Measurements from ENCODE around the gene TYROBP. TPM values are rescaled to one million over a fixed set of nuclear protein-coding genes. Genes with fewer than 3 reads are reported as not detected.

The TYROBP gene
- total and polyA plus RNA-seq, 4 donors, result 26.8 to 89.6 (median 40.7) TPM

- no peak within 1 kb of the TSS for H3K9ac ChIP-seq (ENCODE audit: low read depth in 1 of 2, low read length in 2 of 2)
- no peak for DNase-seq (ENCODE audit: low spot score)
- H3K27ac ChIP-seq (ENCODE audit: low read depth in 1 of 2, low read length in 2 of 2), result no peak within 1 kb of the TSS
- TF ChIP-seq JUND (IDR thresholded peaks at IDR 0.05) (no peak), SP1 (IDR thresholded peaks at IDR 0.05) (no peak), EGR1 (IDR thresholded peaks at IDR 0.05; ENCODE audit: low read depth in 2 of 2) (no peak), TAF1 (conservative IDR thresholded peaks at IDR 0.05) (no peak), GABPA (IDR thresholded peaks at IDR 0.05 in 1 of 2, conservative IDR thresholded peaks at IDR 0.05 in 1 of 2) (no peak), NR2F2 (IDR thresholded peaks at IDR 0.05) (no peak), CTCF (IDR thresholded peaks at IDR 0.05; ENCODE audit: low read depth, low read length, missing input control) (no peak), ZBTB33 (IDR thresholded peaks at IDR 0.05) (no peak), YY1 (IDR thresholded peaks at IDR 0.05) (no peak), FOXA1 (IDR thresholded peaks at IDR 0.05) (no peak), FOXA2 (IDR thresholded peaks at IDR 0.05) (no peak), HNF4G (IDR thresholded peaks at IDR 0.05) (no peak), RAD21 (IDR thresholded peaks at IDR 0.05) (no peak), RXRA (IDR thresholded peaks at IDR 0.05) (no peak), HNF4A (conservative IDR thresholded peaks at IDR 0.05) (no peak)
- TF ChIP-seq, protein P1, sequence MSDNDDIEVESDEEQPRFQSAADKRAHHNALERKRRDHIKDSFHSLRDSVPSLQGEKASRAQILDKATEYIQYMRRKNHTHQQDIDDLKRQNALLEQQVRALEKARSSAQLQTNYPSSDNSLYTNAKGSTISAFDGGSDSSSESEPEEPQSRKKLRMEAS (IDR thresholded peaks at IDR 0.05), result no peak
- TF ChIP-seq, protein P2, sequence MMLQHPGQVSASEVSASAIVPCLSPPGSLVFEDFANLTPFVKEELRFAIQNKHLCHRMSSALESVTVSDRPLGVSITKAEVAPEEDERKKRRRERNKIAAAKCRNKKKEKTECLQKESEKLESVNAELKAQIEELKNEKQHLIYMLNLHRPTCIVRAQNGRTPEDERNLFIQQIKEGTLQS (IDR thresholded peaks at IDR 0.05), result no peak
- TF ChIP-seq, protein P3, sequence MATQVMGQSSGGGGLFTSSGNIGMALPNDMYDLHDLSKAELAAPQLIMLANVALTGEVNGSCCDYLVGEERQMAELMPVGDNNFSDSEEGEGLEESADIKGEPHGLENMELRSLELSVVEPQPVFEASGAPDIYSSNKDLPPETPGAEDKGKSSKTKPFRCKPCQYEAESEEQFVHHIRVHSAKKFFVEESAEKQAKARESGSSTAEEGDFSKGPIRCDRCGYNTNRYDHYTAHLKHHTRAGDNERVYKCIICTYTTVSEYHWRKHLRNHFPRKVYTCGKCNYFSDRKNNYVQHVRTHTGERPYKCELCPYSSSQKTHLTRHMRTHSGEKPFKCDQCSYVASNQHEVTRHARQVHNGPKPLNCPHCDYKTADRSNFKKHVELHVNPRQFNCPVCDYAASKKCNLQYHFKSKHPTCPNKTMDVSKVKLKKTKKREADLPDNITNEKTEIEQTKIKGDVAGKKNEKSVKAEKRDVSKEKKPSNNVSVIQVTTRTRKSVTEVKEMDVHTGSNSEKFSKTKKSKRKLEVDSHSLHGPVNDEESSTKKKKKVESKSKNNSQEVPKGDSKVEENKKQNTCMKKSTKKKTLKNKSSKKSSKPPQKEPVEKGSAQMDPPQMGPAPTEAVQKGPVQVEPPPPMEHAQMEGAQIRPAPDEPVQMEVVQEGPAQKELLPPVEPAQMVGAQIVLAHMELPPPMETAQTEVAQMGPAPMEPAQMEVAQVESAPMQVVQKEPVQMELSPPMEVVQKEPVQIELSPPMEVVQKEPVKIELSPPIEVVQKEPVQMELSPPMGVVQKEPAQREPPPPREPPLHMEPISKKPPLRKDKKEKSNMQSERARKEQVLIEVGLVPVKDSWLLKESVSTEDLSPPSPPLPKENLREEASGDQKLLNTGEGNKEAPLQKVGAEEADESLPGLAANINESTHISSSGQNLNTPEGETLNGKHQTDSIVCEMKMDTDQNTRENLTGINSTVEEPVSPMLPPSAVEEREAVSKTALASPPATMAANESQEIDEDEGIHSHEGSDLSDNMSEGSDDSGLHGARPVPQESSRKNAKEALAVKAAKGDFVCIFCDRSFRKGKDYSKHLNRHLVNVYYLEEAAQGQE (IDR thresholded peaks at IDR 0.05), result no peak
- peaks cover 4 to 10% (median 6%) of the 10 kb centered on the region in 4 donors for H3K4me1 ChIP-seq (ENCODE audit: control insufficient read depth in 4 of 4, insufficient read depth in 4 of 4, low read length in 3 of 4)
- WGBS, result 4% methylated on average over 42 of the region's 42 CpGs
- H3K36me3 ChIP-seq (ENCODE audit: control insufficient read depth in 4 of 4, insufficient read depth in 3 of 4, low read depth in 1 of 4, low read length in 3 of 4), result no peaks in the 10 kb centered on the region
- H3K9me3 ChIP-seq (ENCODE audit: control insufficient read depth in 4 of 4, low read length in 3 of 4), result no peaks in the 10 kb centered on the region
- H3K27me3 ChIP-seq (ENCODE audit: control insufficient read depth in 4 of 4, insufficient read depth in 4 of 4, low read length in 3 of 4), result peaks cover 0 to 4% (median 2%) of the 10 kb centered on the region in 4 donors
- peak within 1 kb of the TSS in 1 of 3 donors; percentile 49 for H3K4me3 ChIP-seq (ENCODE audit: low read depth in 1 of 3, low read length in 3 of 3)
Measured at GRCh38 chr19:35856546-35857149, 51.4 kb downstream of the TYROBP start, which contains the start of gene KIRREL2. Gene KIRREL2, plus strand, starts transcription at chr19:35856911. Its CDS starts 209 bp downstream, at chr19:35857120.

Small RNA genes lying within 50 kb of the gene (small RNA-seq; reads per million reads assigned to genes)
- not detected for gene AF038458.1
- not detected for gene RN7SL402P

Other genes with a start within 250 kb of the TYROBP start
- under 1 TPM in 1 of 2 donors, not detected in 1; 0.56 TPM for gene UPK1A, start 241.8 kb downstream of the TYROBP start, total RNA-seq
- gene UPK1A, start 241.8 kb downstream of the TYROBP start, polyA plus RNA-seq, result under 1 TPM in 1 of 2 donors, not detected in 1; 0.10 TPM
- not detected for gene ZBTB32, start 203.7 kb downstream of the TYROBP start, total RNA-seq
- gene ZBTB32, start 203.7 kb downstream of the TYROBP start, polyA plus RNA-seq, result under 1 TPM in 1 of 2 donors, not detected in 1; 0.47 TPM
- 10 to 100 TPM in 1 of 2 donors, 1 to 10 TPM in 1; 6.3 to 12.1 TPM for gene KMT2B, start 190.3 kb downstream of the TYROBP start, total RNA-seq
- gene KMT2B, start 190.3 kb downstream of the TYROBP start, polyA plus RNA-seq, result 10 to 100 TPM in 1 of 2 donors, 1 to 10 TPM in 1; 3.7 to 10.3 TPM
- gene IGFLR1, start 165.8 kb downstream of the TYROBP start, total RNA-seq, result 10 to 100 TPM in 1 of 2 donors, 1 to 10 TPM in 1; 7.0 to 11.2 TPM
- gene IGFLR1, start 165.8 kb downstream of the TYROBP start, polyA plus RNA-seq, result 10 to 100 TPM; 51.1 to 59.7 TPM
- gene U2AF1L4, start 162.9 kb downstream of the TYROBP start, total RNA-seq, result 10 to 100 TPM in 1 of 2 donors, 1 to 10 TPM in 1; 4.5 to 14.8 TPM
- 10 to 100 TPM; 12.0 to 36.5 TPM for gene U2AF1L4, start 162.9 kb downstream of the TYROBP start, polyA plus RNA-seq
- 1 to 10 TPM; 7.4 to 7.7 TPM for gene PSENEN, start 162.6 kb downstream of the TYROBP start, total RNA-seq
- 10 to 100 TPM; 33.8 to 58.1 TPM for gene PSENEN, start 162.6 kb downstream of the TYROBP start, polyA plus RNA-seq
- 1 to 10 TPM; 2.6 to 7.0 TPM for gene LIN37, start 159.7 kb downstream of the TYROBP start, total RNA-seq
- 1 to 10 TPM; 5.8 to 6.3 TPM for gene LIN37, start 159.7 kb downstream of the TYROBP start, polyA plus RNA-seq
- 1 to 10 TPM; 2.7 to 4.4 TPM for gene HSPB6, start 151.3 kb downstream of the TYROBP start, total RNA-seq
- 10 to 100 TPM in 1 of 2 donors, 1 to 10 TPM in 1; 6.9 to 17.7 TPM for gene HSPB6, start 151.3 kb downstream of the TYROBP start, polyA plus RNA-seq
- gene PROSER3, start 150.1 kb downstream of the TYROBP start, total RNA-seq, result 1 to 10 TPM; 2.1 to 4.5 TPM
- 1 to 10 TPM; 2.4 to 3.1 TPM for gene PROSER3, start 150.1 kb downstream of the TYROBP start, polyA plus RNA-seq
- gene ARHGAP33, start 132.7 kb downstream of the TYROBP start, total RNA-seq, result 10 to 100 TPM in 1 of 2 donors, 1 to 10 TPM in 1; 2.0 to 10.1 TPM
- 1 to 10 TPM in 1 of 2 donors, under 1 TPM in 1; 0.85 to 1.6 TPM for gene ARHGAP33, start 132.7 kb downstream of the TYROBP start, polyA plus RNA-seq
- gene PRODH2, start 95.5 kb downstream of the TYROBP start, total RNA-seq, result 100 to 1,000 TPM in 1 of 2 donors, 10 to 100 TPM in 1; 56.4 to 116 TPM
- gene PRODH2, start 95.5 kb downstream of the TYROBP start, polyA plus RNA-seq, result 100 to 1,000 TPM; 112 to 156 TPM
- gene NPHS1, start 55.8 kb downstream of the TYROBP start, total RNA-seq, result under 1 TPM in 1 of 2 donors, not detected in 1; under 0.01 TPM
- not detected for gene NPHS1, start 55.8 kb downstream of the TYROBP start, polyA plus RNA-seq
- not detected for gene KIRREL2, start 51.4 kb downstream of the TYROBP start, total RNA-seq
- gene KIRREL2, start 51.4 kb downstream of the TYROBP start, polyA plus RNA-seq, result not detected
- gene APLP1, start 39.7 kb downstream of the TYROBP start, total RNA-seq, result under 1 TPM in 1 of 2 donors, not detected in 1; 0.08 TPM
- gene APLP1, start 39.7 kb downstream of the TYROBP start, polyA plus RNA-seq, result under 1 TPM; 0.16 to 0.51 TPM
- gene NFKBID, start 7.8 kb downstream of the TYROBP start, total RNA-seq, result 1 to 10 TPM; 1.3 to 2.4 TPM
- 1 to 10 TPM in 1 of 2 donors, under 1 TPM in 1; 0.66 to 1.2 TPM for gene NFKBID, start 7.8 kb downstream of the TYROBP start, polyA plus RNA-seq
- gene HCST, start 5.8 kb downstream of the TYROBP start, total RNA-seq, result 1 to 10 TPM; 2.0 to 3.1 TPM
- gene HCST, start 5.8 kb downstream of the TYROBP start, polyA plus RNA-seq, result 10 to 100 TPM in 1 of 2 donors, 1 to 10 TPM in 1; 4.6 to 13.3 TPM
- 1 to 10 TPM in 1 of 2 donors, under 1 TPM in 1; 0.89 to 1.9 TPM for gene LRFN3, start 28.1 kb upstream of the TYROBP start, total RNA-seq
- 1 to 10 TPM; 2.2 to 8.4 TPM for gene LRFN3, start 28.1 kb upstream of the TYROBP start, polyA plus RNA-seq
- gene SDHAF1, start 86.9 kb upstream of the TYROBP start, total RNA-seq, result 10 to 100 TPM in 1 of 2 donors, 1 to 10 TPM in 1; 8.4 to 28.4 TPM
- gene SDHAF1, start 86.9 kb upstream of the TYROBP start, polyA plus RNA-seq, result 10 to 100 TPM; 16.0 to 21.7 TPM
- 1 to 10 TPM; 1.8 to 4.4 TPM for gene SYNE4, start 100.5 kb upstream of the TYROBP start, total RNA-seq
- gene SYNE4, start 100.5 kb upstream of the TYROBP start, polyA plus RNA-seq, result 1 to 10 TPM; 4.3 to 5.7 TPM
- gene ALKBH6, start 105.9 kb upstream of the TYROBP start, total RNA-seq, result 1 to 10 TPM; 6.3 to 8.3 TPM
- 10 to 100 TPM in 1 of 2 donors, 1 to 10 TPM in 1; 9.3 to 11.8 TPM for gene ALKBH6, start 105.9 kb upstream of the TYROBP start, polyA plus RNA-seq
- 1 to 10 TPM in 1 of 2 donors, under 1 TPM in 1; 0.59 to 1.5 TPM for gene CLIP3, start 124.6 kb upstream of the TYROBP start, total RNA-seq
- under 1 TPM; 0.78 to 0.82 TPM for gene CLIP3, start 124.6 kb upstream of the TYROBP start, polyA plus RNA-seq
- 1 to 10 TPM; 1.8 to 2.3 TPM for gene THAP8, start 146.0 kb upstream of the TYROBP start, total RNA-seq
- 1 to 10 TPM; 4.2 to 4.4 TPM for gene THAP8, start 146.0 kb upstream of the TYROBP start, polyA plus RNA-seq
- 1 to 10 TPM in 1 of 2 donors, under 1 TPM in 1; 0.59 to 6.6 TPM for gene WDR62, start 146.6 kb upstream of the TYROBP start, total RNA-seq
- gene WDR62, start 146.6 kb upstream of the TYROBP start, polyA plus RNA-seq, result under 1 TPM; 0.26 to 0.83 TPM
- gene OVOL3, start 202.8 kb upstream of the TYROBP start, total RNA-seq, result not detected
- not detected for gene OVOL3, start 202.8 kb upstream of the TYROBP start, polyA plus RNA-seq
- 10 to 100 TPM; 11.4 to 82.1 TPM for gene POLR2I, start 206.6 kb upstream of the TYROBP start, total RNA-seq
- 100 to 1,000 TPM in 1 of 2 donors, 10 to 100 TPM in 1; 40.2 to 110 TPM for gene POLR2I, start 206.6 kb upstream of the TYROBP start, polyA plus RNA-seq
- gene TBCB, start 207.2 kb upstream of the TYROBP start, total RNA-seq, result 10 to 100 TPM; 29.8 to 43.2 TPM
- gene TBCB, start 207.2 kb upstream of the TYROBP start, polyA plus RNA-seq, result 10 to 100 TPM; 36.4 to 61.3 TPM
- gene CAPNS1, start 231.8 kb upstream of the TYROBP start, total RNA-seq, result 100 to 1,000 TPM in 1 of 2 donors, 10 to 100 TPM in 1; 79.5 to 119 TPM
- 100 to 1,000 TPM in 1 of 2 donors, 10 to 100 TPM in 1; 87.2 to 280 TPM for gene CAPNS1, start 231.8 kb upstream of the TYROBP start, polyA plus RNA-seq
- gene COX7A1, start 244.2 kb upstream of the TYROBP start, total RNA-seq, result under 1 TPM; 0.17 to 0.33 TPM
- 10 to 100 TPM in 1 of 2 donors, 1 to 10 TPM in 1; 2.3 to 11.4 TPM for gene COX7A1, start 244.2 kb upstream of the TYROBP start, polyA plus RNA-seq